HG02938 (cell line): Measurements from ENCODE around the gene LYST.
"Not testable (repeated sequence)": the region's sequence is repeated elsewhere in the genome, so short reads cannot be mapped to it uniquely, and the experiment has no call there.

ENCODE experiments used
- ATAC-seq: cut with Tn5 transposase; IDR thresholded peaks from one replicate; pipeline ENCODE4 v1.9.1; 2021; ENCODE audit warnings: mild to moderate bottlenecking, moderate library complexity; ENCODE audit not compliant: unreplicated experiment

The LYST gene

DNA sequence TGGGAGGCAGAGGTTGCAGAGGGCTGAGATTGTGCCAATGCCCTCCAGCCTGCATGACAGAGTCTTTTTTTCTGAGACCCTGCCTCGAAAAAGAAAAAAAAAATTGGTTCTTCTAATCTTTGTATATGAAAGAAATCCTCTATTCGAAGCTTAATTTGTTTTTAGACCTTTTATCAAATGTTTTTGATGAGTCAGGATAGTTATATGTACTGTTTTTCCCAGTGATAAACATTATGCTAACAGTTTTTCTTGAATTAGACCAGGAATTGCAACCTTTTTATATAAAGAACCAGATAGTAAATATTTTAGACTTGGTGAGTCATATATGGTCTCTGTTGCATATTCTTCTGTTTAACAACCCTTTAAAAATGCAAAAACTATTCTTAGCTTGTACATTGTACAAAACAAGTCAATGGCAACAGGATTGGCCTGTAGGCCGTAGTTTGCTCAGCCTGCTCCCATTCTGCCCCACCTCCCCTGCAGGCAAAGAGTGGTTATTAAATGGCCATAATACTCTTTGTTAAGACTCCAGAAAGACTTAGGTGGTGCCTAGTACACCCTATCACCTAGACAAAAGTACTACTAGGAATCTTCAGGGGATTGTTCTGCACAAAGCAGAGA is 45.2 kb downstream of the LYST start:
- ATAC-seq, result no peak

DNA sequence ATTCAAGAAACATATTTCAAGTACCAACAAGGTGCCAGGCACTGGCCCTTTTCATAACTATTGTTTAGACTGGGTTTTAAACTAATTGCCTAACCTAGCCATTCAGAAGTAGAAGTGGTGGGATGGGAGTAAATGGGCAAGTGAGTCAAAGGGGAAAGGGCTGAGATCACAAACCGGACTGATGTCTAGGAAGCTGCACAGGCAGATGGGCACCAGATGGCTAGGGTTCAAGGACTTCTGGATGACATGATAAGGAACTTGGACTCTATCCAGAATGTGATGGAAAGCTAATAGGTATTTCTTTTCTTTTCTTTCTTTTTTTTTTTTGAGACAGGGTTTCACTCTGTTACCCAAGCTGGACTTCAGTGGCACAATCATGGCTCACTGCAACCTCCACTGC is 46.6 kb downstream of the LYST start:
- no peak for ATAC-seq

DNA sequence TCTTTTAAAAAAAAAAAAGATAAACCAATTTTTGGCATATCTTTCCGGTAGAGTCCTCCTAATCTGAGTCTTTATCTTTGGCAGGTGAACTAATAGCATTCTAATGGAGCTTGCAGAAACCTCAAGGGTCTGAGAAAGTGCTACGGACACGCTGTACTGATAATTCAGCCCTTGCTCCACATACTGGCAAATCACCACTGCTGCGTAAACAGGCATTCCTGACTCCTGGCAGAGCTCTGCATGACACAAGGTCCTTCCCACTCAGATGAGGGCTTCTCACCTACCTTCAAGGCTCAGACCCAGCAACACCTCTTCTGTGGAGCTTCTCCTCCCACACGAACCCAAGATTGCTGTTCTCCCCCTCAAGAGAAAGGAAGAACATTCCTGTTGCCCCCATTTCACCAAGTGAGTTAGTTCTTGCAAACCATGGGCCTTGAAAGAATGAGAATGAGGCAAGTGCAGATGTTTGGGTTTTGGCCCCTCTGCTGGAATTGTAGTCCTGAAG is 48.0 kb downstream of the LYST start:
- ATAC-seq, result no peak

DNA sequence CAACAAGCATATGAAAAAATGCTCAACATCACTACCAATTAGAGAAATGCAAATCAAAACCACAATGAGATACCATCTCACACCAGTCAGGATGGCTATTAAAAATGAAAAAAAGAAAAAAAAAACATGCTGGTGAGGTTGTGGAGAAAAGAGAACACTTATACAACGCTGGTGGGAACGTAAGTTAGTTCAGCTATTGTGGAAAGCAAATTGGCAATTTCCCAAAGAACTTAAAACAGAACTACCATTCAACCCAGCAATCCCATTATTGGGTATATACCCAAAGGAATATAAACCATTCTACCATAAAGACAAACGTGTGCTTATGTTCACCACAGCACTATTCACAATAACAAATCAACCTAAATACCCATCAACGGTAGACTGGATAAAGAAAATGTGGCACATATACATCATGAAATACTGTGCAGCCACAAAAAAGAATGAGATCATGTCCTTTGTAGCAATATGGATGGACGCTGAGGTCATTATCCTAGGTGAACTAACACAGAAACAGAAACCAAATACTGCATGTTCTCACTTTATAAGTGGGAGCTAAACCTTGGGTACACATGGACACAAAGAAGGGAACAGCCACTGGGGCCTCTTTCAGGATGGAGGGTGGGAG is 49.5 kb downstream of the LYST start:
- no peak for ATAC-seq

DNA sequence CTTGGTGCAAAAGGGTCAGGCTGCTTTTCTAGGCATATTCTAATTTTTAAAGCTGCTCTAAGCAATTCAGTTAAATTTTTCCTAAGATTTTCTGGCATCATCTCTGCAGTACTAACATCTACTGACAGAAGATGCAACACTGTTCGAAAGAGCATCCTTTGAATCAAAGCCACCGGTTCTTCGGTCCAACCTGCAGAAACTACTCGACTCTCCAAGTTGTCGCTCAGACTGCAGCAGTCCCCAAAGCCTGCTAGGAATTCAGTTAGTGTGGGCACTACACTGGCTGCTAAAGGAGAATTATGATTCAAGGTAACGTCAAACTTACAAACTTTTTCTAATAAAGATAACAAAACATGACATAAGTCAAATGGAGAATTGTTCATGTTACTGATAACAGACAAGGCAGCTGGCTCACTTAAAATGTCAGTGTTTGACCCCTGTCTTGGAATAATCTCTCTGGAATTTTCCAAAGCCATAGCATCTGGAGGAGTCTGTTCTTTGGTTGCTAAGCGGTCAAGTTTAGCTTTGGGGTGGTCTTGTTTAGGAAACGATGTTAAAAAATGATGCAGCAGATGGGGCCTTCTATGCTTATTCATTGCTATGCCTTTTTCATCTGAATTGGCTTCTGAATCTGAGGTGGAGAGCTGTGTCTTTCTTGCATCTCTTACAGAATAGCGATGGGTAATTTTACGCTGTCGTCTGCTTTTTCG is 56.9 kb downstream of the LYST start:
- no peak for ATAC-seq

DNA sequence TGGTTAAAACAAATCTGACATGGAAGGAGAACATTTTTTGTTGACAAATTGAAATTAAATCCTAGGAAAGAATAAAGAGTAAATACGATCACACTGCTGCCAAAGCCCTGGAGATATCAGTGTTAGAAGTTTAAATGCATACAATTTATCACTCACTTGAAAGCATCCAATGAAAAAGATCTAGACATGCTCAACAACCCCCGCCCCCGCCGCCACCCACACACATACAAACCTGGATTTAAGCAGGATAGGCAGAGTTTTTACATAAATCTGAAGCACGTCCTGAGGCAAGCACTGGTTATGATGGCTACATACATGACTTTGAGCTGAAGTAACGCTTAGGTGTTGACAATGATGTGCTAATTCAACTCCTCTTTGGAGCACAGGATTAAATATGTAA is 58.5 kb downstream of the LYST start:
- no peak for ATAC-seq

DNA sequence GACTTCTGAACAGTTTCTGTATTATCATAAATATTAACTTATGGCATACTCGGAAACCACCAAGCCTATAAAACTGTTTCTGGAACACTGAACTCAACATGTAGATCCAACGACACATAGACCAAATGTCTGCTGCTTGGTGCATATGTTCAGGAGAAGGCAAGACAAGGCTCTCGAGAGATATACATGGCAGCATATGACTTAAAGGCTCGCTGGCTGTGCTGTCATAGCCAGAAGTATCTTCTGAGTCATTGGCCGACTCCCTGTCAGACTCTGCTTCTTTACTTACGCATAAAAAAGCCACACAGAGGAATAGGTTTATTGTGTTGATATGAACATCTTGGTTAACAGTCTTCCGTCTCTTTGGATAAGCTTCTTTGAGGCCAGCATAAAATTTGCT is 60.6 kb downstream of the LYST start:
- no peak for ATAC-seq

DNA sequence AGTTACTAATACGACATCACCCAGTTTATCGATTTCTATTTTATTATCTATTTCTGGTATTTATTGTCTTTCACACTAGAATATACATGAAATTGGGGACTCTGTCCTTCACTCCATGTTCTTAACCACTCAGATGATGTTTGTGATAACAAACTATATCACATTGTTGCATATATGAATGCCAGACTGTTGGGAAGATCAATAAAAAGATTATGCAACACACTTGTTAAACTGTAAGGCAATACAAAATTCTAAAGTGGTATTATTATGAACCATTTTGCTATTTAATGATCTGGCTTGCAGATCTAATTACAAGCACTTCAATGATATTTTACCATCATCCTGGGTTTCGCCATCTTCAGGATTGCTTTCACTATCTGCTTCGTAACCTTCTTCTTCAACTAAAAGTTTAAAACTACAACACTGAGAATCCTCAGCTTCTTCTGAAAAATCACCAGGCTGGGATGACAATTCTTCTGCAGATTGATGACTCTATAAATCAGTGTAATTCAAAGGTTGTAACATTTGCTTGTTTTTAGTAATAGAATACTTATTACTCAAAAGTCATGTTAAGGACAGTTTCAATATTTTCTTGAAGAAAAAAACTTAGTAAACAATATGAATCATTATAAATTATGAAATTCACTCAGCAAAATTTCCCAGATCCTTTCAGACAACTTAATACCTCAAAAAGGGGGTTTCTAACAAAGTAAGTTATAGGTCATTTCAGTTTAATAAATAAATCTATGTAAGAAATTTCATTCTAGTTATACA is 63.9 kb downstream of the LYST start:
- ATAC-seq, result no peak

DNA sequence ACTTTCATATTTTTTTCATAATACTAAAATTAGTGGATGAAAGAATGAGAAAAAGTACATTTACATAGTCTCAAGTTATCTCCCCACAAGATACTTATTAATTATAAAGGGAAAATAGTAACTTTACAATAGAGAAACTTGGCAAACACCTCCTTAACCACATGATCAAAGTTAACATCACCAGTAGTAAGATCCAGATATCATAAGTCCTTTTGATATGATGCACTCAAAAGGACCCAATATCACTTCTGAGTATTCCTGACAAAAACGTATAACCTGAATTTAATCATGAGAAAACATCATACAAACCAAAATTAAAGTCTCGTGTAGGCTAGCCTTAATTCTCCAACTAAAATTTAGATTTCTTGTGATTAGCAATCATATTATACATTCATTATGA is 67.4 kb downstream of the LYST start:
- ATAC-seq, result no peak

DNA sequence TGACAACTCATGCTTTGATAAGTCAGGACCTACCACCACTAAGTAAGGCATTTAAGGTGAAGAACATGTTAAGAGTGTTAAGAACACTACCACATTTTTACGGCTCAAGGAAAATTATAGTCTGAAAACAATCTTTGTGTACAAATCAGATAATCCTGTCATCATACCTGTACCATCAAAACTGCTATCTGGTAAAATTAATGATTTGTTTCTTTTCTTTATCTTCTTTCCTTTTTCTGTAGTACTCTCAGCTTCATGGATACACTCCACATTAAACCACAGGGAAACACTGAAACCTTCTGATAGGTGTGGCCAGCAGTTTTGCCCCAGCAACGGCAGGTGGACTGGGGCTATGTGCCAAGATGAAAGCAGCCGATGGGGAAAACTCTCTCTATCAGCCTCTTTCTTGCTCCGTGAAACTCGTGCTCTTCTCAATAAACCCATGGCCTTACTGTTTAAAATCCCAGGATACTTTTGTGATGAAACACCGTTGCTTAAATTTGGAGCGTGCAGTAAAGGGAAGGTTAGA is 75.1 kb downstream of the LYST start:
- no peak for ATAC-seq

DNA sequence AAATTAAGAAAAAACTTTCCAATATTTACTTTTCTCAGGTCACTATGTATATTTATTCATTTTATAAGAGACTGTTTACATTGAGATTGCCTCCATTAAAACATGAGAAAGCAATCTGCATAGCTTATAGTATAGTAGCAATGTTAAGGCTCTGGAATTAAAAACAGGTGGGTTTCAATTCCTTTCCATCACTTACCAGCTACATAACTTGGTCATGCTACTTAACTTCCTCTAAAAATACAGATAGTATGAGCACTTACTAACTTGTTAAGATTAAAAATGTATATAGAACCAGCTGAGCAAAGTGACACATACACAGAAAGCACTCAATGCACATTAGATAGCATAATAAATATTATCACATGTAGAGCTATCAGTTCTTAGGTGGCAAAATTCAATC is 76.6 kb downstream of the LYST start:
- ATAC-seq, result no peak

DNA sequence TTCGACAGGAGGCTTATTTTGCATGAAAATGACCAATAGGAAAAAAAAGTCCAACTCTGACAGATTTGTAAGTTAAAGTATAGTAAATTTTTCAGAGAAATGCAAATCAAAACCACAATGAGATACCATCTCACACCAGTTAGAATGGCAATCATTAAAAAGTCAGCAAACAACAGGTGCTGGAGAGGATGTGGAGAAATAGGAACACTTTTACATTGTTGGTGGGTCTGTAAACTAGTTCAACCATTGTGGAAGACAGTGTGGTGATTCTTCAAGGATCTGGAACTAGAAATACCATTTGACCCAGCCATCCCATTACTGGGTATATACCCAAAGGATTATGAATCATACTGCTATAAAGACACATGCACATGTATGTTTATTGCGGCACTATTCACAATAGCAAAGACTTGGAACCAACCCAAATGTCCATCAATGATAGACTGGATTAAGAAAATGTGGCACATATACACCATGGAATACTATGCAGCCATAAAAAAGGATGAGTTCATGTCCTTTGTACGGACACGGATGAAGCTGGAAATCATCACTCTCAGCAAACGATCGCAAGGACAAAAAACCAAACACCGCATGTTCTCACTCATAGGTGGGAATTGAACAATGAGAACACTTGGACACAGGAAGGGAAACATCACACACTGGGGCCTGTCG is 80.3 kb downstream of the LYST start:
- not testable (repeated sequence) for ATAC-seq

DNA sequence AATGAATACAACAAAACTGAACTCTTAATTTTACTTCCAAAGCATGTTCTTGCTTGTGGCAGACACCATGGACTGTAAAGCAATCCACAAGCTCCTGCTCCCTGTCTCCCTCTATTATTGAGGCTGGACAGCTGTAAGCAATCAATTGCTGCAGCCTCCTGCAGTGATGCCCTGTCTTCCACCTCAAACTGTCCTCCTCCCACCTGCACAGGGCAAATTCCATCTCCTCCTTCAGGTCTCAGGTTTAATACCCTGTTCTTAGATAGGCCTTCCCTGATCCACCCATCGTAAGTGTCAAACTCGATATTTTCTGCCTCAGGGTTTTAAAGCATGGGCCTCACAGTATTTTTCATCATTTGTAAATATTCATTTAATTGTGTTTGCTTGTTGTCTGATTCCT is 81.8 kb downstream of the LYST start:
- no peak for ATAC-seq

DNA sequence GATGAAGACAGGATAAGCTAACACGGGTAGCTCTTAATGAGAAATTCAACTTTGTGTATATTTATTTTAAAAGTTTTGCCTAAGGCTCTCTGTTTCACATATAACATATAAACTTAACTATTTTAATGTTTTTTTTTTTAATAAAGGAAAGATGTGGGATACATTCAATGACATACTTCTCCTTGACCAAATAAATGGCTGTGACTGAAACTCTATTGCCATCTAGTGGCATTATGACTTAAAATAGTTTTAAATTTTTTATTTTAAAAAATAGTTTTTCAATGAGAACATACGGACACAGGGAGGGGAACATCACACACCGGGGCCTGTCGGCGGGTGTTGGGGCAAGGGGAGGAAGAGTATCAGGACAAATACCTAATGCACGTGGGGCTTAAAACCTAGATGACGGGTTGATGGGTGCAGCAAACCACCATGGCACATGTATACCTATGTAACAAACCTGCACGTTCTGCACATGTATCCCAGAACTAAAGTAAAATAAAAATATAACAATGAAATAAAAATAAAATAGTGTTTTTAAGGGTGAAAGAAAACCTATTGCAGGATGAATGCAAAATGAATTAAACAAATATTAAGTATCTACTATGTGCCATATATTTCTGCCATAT is 83.4 kb downstream of the LYST start:
- no peak for ATAC-seq

DNA sequence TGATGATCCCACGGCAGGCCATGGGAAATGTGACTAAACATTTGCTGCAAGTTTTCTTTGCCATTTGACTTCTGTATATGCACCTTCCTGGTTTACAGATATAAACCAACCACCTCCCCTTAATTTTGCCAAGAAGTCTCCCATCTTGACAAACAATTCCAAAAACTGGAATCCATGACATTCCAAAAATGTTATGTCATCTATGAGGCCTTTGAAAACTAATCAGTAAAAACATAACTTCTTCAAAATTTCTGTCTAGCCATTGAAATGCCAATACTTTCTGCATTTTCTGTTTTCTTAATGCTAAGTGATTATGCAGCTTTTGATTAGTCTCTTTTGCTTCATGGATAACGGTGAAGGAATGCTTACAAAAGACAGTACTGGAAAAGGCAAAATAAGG is 84.1 kb downstream of the LYST start:
- ATAC-seq, result no peak

DNA sequence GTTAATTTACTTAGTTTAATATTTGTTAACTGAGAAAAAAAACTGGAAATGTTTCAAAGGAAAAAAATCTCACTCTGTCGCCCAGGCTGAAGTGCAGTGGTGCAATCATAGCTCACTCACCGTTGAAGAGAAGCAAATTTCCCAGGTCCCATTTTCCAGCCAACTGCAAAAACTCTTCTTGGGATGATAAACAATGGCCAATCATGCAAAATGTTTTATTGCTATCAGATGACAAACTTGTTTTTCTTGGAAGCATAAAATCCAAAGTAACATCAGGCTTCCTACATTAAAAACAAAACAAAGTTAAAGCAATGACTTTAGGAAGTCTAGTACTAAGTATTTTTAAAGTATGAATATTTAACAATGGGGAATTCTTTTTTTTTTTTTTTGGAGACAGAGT is 84.9 kb downstream of the LYST start:
- ATAC-seq, result no peak

DNA sequence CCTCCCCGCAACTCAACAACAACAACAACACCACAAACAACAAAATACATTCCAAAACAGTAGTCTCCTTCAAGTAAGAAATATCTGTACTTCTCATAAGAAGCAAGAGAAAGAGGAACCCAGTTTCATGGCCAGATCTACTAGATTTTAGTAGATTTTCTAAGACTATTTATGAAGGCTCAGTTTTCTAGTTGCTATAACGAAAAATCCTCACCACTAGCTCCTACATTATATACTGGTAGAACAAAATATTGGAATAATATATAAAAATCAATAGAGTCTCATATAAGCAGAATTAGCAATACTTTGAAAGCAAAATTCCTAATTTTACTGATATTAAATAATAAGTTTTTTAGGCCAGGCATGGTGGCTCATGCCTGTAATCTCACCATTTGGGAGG is 86.9 kb downstream of the LYST start:
- ATAC-seq, result no peak

DNA sequence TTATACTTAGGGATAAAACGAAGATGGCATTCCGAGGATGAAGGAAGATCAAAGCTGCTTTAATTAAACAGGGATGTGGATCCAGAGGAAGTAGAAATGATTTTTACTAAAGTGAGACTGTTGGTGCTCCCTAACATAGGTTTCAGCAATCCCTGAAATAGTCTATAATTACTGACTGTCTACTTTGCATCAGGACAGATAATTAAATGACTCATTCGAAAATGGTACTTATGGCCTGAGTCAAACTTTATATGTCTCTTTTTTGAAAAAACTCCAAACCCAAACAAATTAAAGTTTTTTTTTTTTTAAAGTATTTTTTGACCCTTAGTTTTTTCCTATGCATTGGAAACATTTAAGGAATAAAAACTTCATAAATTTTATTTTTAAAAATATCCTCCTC is 90.3 kb downstream of the LYST start:
- ATAC-seq, result no peak

DNA sequence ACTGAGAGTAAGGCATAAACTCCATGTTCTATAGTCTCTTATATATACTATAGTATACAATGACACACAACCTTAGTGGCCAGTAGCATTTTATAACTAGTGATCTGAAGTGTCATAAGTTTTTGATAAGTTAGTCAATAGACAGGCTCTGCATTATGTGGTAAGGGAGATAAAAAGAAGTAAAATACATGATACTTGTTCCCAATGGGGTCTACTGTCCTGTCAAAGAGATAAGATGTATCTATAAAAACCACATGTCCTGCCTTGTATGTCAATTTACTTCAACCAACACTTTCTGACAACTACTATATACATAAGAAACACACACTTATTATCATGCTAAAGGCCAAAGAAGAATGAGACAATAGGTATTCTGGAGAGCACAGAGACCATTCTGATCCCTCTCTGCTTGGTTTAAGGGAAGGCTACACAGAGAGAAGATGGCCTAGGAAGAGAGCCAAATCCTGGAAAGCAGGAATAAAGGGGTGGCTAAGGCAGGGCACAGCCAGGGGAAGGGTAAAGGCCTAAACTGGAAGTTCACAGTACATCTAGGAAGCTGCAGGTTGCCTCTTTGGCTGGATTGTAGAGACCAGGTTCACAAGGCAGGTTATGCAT is 91.4 kb downstream of the LYST start:
- no peak for ATAC-seq

DNA sequence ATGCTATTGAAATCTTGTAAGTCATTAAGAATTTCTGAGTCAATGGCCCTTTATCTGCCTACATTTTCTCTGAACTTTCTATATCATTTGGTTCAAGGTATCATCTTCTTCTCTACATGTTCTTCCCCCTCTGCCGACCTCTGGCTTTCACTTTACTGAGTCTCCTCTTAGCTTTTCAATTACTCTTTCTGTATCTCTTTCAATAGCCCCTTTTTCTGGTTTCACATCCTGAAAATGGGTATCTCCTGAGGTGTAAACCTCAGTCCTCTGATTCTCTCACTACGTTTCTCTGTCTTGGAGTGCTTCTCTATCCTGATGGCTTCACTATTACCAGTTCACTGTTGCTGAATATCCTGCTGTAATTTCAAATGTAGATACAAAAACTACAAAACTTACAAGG is 98.9 kb downstream of the LYST start:
- peak; percentile 86 for ATAC-seq
